ENCODE data around the gene DCLK1. TPM values are rescaled to one million over a fixed set of nuclear protein-coding genes. Genes with fewer than 3 reads are reported as not detected.

DCLK1 gene
- total RNA-seq, 1 experiment from 2014 or later: 0.10 TPM

DNA sequence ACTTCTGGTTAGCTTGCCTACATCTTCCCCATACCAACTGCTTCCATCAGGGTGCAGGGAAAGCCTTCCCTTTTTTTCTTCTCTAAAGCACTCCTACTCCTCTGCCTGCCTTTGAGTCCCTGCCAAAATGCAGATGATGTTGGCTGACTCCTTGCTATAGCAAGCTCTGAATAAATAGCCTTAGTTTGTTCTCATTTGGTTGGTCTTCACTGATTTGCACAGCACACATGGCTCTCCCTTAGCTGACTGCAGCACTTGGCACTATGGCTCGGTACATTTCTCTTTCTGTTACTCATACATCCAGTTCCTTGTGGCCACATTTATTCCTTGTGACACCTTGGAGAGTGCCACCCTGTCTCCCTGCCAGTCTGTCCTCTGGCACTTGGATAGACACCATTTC is 249.8 kb downstream of the DCLK1 start:
- TF ChIP-seq YY1 (IDR thresholded peaks at IDR 0.05; ENCODE audit: extremely low read depth, insufficient replicate concordance, low read depth, low read length) (no peak), POLR2AphosphoS5 (IDR thresholded peaks at IDR 0.05; ENCODE audit: low read depth, low read length) (no peak), RAD21 (IDR thresholded peaks at IDR 0.05; ENCODE audit: low read depth) (no peak), SIN3A (IDR thresholded peaks at IDR 0.05; ENCODE audit: low read depth) (no peak), ZFX (IDR thresholded peaks at IDR 0.05) (no peak), ELF1 (IDR thresholded peaks at IDR 0.05; ENCODE audit: borderline replicate concordance, low read depth) (no peak), ZNF274 (IDR thresholded peaks at IDR 0.05; ENCODE audit: low read depth, low read length) (no peak), SRF (IDR thresholded peaks at IDR 0.05; ENCODE audit: low read depth) (no peak), EZH2 (IDR thresholded peaks at IDR 0.05) (no peak), CEBPB (IDR thresholded peaks at IDR 0.05; ENCODE audit: low read depth) (no peak), JUND (IDR thresholded peaks at IDR 0.05) (no peak), SP1 (IDR thresholded peaks at IDR 0.05; ENCODE audit: low read depth) (no peak)
- TF ChIP-seq, protein P1, sequence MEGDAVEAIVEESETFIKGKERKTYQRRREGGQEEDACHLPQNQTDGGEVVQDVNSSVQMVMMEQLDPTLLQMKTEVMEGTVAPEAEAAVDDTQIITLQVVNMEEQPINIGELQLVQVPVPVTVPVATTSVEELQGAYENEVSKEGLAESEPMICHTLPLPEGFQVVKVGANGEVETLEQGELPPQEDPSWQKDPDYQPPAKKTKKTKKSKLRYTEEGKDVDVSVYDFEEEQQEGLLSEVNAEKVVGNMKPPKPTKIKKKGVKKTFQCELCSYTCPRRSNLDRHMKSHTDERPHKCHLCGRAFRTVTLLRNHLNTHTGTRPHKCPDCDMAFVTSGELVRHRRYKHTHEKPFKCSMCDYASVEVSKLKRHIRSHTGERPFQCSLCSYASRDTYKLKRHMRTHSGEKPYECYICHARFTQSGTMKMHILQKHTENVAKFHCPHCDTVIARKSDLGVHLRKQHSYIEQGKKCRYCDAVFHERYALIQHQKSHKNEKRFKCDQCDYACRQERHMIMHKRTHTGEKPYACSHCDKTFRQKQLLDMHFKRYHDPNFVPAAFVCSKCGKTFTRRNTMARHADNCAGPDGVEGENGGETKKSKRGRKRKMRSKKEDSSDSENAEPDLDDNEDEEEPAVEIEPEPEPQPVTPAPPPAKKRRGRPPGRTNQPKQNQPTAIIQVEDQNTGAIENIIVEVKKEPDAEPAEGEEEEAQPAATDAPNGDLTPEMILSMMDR (IDR thresholded peaks at IDR 0.05 in 2 of 3, conservative IDR thresholded peaks at IDR 0.05 in 1 of 3; ENCODE audit: borderline replicate concordance in 1 of 3, insufficient read depth in 1 of 3, low read depth in 2 of 3, low read length in 2 of 3): no peak
- TF ChIP-seq, protein P2, sequence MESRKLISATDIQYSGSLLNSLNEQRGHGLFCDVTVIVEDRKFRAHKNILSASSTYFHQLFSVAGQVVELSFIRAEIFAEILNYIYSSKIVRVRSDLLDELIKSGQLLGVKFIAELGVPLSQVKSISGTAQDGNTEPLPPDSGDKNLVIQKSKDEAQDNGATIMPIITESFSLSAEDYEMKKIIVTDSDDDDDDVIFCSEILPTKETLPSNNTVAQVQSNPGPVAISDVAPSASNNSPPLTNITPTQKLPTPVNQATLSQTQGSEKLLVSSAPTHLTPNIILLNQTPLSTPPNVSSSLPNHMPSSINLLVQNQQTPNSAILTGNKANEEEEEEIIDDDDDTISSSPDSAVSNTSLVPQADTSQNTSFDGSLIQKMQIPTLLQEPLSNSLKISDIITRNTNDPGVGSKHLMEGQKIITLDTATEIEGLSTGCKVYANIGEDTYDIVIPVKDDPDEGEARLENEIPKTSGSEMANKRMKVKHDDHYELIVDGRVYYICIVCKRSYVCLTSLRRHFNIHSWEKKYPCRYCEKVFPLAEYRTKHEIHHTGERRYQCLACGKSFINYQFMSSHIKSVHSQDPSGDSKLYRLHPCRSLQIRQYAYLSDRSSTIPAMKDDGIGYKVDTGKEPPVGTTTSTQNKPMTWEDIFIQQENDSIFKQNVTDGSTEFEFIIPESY (IDR thresholded peaks at IDR 0.05; ENCODE audit: extremely low read depth, insufficient replicate concordance, low read length): no peak
- ChIA-PET CTCF (no interaction called here), RAD21 (ENCODE audit: low non-redundant PET in 1 of 2, low total read pairs in 2 of 2, uncharacterized antibody in 2 of 2, unreplicated experiment in 2 of 2) (no interaction called here), POLR2A (no interaction called here)
- H3K9ac ChIP-seq (ENCODE audit: low read length): no peak overlapping the region
- H4K20me1 ChIP-seq (ENCODE audit: insufficient read depth): no peaks in the 10 kb centered on the region
- no peak for DNase-seq (ENCODE audit: low read depth, low spot score)
- intact Hi-C loops (cut with micrococcal nuclease): no loop called here
- H3K4me2 ChIP-seq (ENCODE audit: low read length): no peak overlapping the region
- ATAC-seq: no peak
- no peak overlapping the region for H3K27ac ChIP-seq (ENCODE audit: low read depth, low read length)
- no peak overlapping the region for H2AFZ ChIP-seq (ENCODE audit: low read depth, low read length, poor library complexity, severe bottlenecking)
- H3K9me3 ChIP-seq (ENCODE audit: control insufficient read depth in 1 of 2, insufficient read depth in 1 of 2, low read depth in 1 of 2, low read length in 2 of 2): no peaks in the 10 kb centered on the region
- H3K4me1 ChIP-seq (ENCODE audit: control insufficient read depth in 1 of 2, insufficient read depth in 2 of 2, low read length in 2 of 2): no peaks in the 10 kb centered on the region
- H3K4me3 ChIP-seq (replicated peaks in 1 of 2; ENCODE audit: low read depth in 1 of 2, low read length in 2 of 2): no peak overlapping the region
- H3K36me3 ChIP-seq (ENCODE audit: control insufficient read depth in 1 of 2, insufficient read depth in 2 of 2, low read length in 2 of 2): no peaks in the 10 kb centered on the region
- BruUV-seq (replicated peaks): no TSS peak
- H3K9me2 ChIP-seq (ENCODE audit: insufficient read depth): no peaks in the 10 kb centered on the region
- peaks cover 51% of the 10 kb centered on the region for H3K27me3 ChIP-seq (ENCODE audit: insufficient read depth, low read length)
- no peaks in the 10 kb centered on the region for H3K79me2 ChIP-seq (ENCODE audit: insufficient read depth, low read length)
